G401 (cell line): ENCODE data around the gene ZNF684. TPM values are rescaled to one million over a fixed set of nuclear protein-coding genes. Genes with fewer than 3 reads are reported as not detected.
"Not testable (repeated sequence)": the region's sequence is repeated elsewhere in the genome, so short reads cannot be mapped to it uniquely, and the experiment has no call there.

Experiments used
- DNase-seq: peaks from one replicate; pipeline ENCODE4 v3.0.0-alpha.2; 2015; ENCODE audit warnings: low spot score
- in situ Hi-C: cut with HindIII; loops from 2 replicates; pipeline ENCODE4 v1.10.0; 2016; ENCODE audit warnings: low sequenced_read_pairs, mixed read lengths
- total RNA-seq: library from RNA; depleted of rRNA; stranded (reverse); fragments of >200 nt; shearing (Covaris generic); gene quantifications from 2 replicates; pipeline ENCODE4 v1.2.3, GENCODE V29; 2014; rRNA removed

ZNF684 gene
- total RNA-seq = 14.1 and 15.9 TPM in 2 replicates

DNA sequence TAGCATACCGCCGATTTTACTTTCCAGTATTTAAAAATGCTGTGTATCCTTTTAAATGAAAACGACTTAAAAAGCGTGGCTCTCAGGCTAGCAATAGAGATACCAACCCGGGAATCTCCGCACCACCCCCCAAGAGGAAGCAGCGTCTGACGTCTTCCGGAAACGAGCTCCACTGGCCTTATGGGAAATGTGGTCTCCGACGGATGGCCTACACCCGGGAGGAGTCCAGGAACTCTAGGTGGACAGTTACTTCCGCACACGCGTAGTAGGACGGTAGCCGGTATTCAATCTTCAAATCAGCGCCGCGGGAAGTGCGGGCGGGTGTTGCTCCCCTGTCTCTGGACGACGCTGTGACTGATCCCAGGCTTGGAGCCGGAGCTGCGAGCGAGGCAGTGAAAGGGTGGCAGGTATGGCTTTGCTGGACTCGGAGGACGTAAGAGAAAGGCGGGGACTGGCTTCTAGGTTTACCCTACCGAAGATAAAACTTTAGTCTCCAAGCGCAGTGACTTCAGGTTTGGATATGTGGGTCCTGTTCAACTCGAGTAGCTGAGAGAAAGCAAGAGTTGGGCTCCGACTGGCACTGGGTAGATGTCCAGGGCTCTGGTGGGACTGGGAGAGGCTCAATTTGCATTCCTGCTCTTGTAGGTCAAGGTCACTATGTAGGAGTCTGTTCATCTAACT lies at the start of gene ZNF684:
ZNF684 (plus strand) TSS at position 257 of the 681 bp plus-strand sequence. CDS start 1,530 bp downstream, outside the sequence.
- in situ Hi-C loops = loop anchor here (10.0 kb wide), 1 partner anchor 153 kb away; no protein-coding TSS in a partner anchor
- peak; percentile 98 for DNase-seq

- in situ Hi-C loops = no loop called here
- no peak for DNase-seq
Observed at GRCh38 chr1:40495315-40495903, 36.0 kb upstream of the ZNF684 start.

DNA sequence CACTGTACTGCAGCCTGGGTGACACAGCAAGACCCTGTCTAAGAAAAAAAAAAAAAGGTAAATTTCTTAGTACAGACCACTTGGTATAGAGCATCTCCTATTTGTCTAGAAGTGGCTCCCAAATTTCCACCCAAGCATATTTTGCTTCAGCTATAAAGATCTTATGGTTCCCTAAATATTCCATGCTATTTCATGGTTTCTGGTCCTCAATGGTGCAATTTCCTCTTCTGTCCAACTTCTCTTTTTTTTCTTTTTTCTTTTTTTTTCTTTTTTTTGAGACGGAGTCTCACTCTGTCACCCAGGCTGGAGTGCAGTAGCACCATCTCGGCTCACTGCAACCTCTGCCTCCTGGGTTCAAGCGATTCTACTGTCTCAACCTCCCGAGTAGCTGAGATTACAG lies 28.8 kb upstream of the ZNF684 start:
- DNase-seq, in situ Hi-C loops: not testable (repeated sequence)

- DNase-seq = no peak
- in situ Hi-C loops = no loop called here
Observed at GRCh38 chr1:40507973-40508372, 23.5 kb upstream of the ZNF684 start.

DNA sequence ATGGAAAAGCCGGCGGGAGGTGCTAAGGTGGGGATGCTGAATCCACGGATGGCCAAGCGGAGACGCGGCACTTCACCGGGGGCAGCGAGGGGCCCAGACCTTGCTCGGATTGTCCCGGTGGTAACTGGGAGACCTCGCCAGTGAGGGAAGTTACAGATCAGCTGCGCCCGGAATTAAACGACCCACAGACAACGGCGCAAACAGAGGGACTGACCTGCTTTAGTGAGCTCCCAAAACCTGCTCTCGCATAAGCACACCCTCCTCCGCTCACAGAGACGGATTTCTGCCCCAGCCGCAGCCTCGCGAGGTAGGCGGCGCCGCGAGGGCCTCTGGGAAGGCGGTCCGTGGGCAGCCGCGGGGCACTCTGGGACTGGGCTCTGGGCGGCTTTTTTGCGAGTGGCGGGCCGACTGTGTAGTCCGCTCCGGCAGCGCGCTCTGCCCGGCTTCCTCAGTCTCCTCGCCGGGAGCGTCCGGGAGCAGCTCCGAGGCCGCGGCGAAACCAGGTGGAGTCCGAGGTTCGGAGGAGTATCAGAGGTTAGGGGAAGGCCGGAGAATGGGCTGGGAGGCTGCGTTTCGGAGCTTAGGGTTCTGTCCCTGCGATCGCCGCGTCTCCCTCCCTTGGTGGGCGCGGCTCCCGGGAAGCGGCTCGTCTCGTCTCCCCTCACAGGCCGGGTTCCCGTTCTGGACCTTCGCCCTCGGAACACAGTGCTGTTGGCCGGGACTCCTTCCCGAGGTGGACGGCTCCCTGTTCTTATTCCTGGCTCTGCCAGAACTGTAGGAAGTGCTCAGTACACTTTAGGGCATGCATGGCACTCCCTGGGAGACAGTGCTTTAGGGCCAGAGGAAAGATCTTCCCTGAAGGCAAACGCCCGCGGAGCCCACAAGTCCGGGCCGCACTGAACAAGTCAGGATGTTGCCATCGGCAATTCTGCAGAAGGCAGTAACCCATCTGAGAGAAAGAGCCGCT lies 22.8 kb upstream of the ZNF684 start, which contains the start of gene EXO5:
EXO5 (plus strand) TSS at position 393 of the 967 bp plus-strand sequence. CDS start 5,778 bp downstream, outside the sequence.
- in situ Hi-C loops = no loop called here
- peak; percentile 75 for DNase-seq

DNA sequence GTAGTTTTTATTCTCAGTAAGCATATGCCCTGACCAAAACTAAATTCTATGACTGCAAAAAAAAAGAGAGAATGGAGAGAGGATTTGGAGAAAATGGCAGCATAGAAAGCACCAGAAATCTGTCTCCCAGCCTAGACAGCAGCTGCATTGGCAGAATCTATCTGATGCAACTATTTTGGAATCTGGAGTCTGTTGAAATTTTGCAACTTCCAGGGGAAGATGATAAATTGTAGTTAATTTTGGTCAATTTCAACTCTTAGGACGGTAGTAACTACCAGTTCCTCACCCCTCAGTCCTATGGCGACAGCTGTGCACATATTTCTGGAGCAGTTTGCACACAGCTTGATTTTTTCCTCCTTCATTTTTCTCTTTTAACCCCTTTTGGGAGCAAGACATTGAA lies 11.9 kb upstream of the ZNF684 start:
- in situ Hi-C loops = no loop called here
- no peak for DNase-seq

DNA sequence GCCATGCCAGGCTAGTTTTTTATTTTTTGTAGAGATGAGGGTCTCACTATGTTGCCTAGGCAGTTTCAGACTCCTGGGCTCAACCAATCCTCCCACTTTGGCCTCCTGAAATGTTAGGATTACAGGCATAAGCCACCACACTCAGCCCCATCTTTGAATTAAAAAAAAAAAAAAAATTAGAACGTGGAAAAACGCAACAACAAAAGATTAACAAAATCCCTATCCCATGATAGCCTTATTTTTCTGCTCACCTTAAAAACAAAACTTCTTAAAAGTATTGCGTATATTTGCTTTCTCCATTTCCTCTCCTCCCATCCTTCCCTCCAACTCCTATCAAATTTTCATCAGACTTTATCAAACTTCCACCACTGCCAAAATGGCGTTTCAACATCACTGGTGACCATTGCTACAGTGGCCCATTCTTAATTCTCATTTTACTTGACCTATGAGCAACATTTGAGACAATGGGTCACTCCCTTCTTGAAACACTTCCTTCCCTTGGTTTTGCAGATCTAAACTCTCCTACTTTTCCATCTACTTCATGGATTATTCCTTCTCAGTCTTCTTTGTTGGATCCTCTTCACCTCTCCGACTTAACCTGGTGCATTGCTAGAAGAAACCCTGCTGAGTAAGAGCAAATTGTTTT lies 579 bp upstream of the ZNF684 start:
- no peak for DNase-seq
- in situ Hi-C loops = loop anchor here (10.0 kb wide), 1 partner anchor 154 kb away; no protein-coding TSS in a partner anchor

GRCh38 chr1:40532062-40532389 lies 589 bp downstream of the ZNF684 start:
- DNase-seq = no peak
- in situ Hi-C loops = loop anchor here (10.0 kb wide), 1 partner anchor 153 kb away; no protein-coding TSS in a partner anchor

DNA sequence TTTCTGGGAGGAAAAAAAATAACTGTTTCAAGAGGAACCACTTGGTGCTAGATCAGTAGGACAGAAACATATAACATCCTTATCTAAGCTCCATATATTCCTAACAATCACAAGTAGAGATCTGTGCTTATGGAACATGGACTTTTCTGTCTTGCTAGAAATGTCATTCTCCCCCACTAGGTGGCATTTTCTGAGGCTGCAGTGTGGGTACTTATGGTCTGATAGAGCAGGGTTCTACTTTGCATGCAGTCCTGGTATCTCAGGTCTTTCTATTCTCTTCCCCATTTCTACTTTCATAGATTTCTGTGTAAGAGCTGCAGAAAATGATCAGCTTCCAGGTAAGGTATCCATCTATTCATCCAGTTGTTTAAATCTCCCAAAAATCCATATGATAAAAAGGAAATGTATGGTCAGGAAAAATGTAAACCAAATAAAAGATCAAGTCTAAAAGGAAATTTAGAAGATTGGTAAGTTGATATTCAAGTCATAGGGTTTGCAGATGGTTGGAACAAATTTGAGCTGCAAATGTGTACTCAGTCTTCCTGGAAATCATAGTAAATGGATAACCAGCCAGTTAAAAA lies 1.5 kb downstream of the ZNF684 start:
- DNase-seq = peak; percentile 76
- in situ Hi-C loops = loop anchor here (10.0 kb wide), 1 partner anchor 152 kb away; no protein-coding TSS in a partner anchor

- no peak for DNase-seq
- in situ Hi-C loops = loop anchor here (10.0 kb wide), 1 partner anchor 150 kb away; no protein-coding TSS in a partner anchor
Observed at GRCh38 chr1:40534589-40534988, 3.2 kb downstream of the ZNF684 start.

DNA sequence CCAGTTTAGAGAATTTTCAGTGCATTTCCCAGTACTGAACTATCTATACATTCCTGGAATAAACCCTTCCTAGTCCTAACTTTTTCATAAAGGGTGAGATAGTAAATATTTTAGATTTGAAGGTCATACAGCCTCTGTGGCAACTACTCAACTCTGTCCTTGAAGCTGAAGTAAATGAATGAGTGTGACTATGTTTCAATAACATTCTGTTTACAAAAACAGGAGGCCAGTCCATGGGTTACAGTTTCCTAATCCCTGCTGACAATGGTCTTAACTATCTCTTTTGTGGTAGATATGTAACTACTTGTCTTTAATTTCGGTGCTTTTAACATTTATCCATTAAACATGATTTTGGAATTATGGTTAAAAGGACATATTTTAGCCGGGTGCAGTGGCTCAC lies 4.3 kb downstream of the ZNF684 start:
- in situ Hi-C loops = loop anchor here (10.0 kb wide), 1 partner anchor 149 kb away; no protein-coding TSS in a partner anchor
- DNase-seq = no peak

GRCh38 chr1:40539338-40539737 lies 7.9 kb downstream of the ZNF684 start:
- in situ Hi-C loops = loop anchor here (10.0 kb wide), 1 partner anchor 145 kb away; no protein-coding TSS in a partner anchor
- DNase-seq = no peak

DNA sequence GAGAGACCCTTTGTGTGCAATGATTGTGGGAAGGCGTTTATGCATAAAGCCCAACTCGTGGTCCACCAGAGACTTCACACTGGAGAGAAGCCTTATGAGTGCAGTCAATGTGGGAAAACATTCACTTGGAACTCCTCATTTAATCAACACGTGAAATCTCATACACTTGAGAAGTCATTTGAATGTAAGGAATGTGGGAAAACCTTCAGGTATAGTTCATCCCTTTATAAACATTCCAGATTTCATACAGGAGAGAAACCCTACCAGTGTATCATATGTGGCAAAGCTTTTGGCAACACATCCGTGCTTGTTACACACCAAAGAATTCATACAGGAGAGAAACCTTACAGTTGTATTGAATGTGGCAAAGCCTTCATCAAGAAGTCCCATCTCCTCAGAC lies 15.5 kb downstream of the ZNF684 start:
- DNase-seq = no peak
- in situ Hi-C loops = no loop called here

GRCh38 chr1:40553017-40553416 lies 21.6 kb downstream of the ZNF684 start:
- no peak for DNase-seq
- in situ Hi-C loops = no loop called here

- DNase-seq, in situ Hi-C loops: not testable (repeated sequence)
Observed at GRCh38 chr1:40554807-40555206, 23.4 kb downstream of the ZNF684 start.

- no peak for DNase-seq
- in situ Hi-C loops = no loop called here
Observed at GRCh38 chr1:40556121-40556520, 24.7 kb downstream of the ZNF684 start.

- in situ Hi-C loops, DNase-seq: not testable (repeated sequence)
Observed at GRCh38 chr1:40558241-40558640, 26.8 kb downstream of the ZNF684 start.

GRCh38 chr1:40562185-40562584 lies 30.7 kb downstream of the ZNF684 start:
- DNase-seq = no peak
- in situ Hi-C loops = no loop called here
